ENCODE data around the gene SEC61B. TPM values are rescaled to one million over a fixed set of nuclear protein-coding genes. Genes with fewer than 3 reads are reported as not detected.

Gene SEC61B

DNA sequence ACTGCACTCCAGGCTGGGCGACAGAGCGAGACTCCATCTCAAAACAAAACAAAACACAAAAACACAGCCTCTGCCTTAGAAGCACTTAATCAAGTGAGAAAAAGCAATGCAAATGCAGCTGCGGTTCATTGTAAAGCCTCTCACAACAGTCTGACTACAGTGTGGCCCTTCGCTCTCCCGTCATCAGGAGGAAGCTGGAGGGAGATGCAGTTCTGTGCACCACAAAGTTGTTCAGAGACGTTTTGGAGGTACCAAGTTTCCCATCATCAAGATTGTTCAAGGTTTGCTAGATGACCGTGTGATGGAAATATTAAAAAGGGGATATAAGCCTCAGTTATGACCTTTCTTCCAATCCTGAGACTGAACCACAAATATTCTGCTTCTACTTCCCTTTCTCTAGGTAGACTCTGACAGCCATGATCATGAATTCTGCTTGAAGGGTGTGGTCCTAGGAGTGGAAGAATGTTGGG, 40.9 kb downstream of the SEC61B start:
- Histone ChIP-seq H3K27me3 (ENCODE audit: control insufficient read depth, insufficient read depth, low read length) (peaks cover 5% of the 10 kb centered on the region), H3K4me1 (ENCODE audit: control insufficient read depth, insufficient read depth, low read length) (peaks cover 13% of the 10 kb centered on the region), H3K4me3 (ENCODE audit: low read length) (no peak overlapping the region), H3K9me3 (replicated peaks; ENCODE audit: low read length) (no peaks in the 10 kb centered on the region), H3K36me3 (ENCODE audit: insufficient read depth, low read length) (no peaks in the 10 kb centered on the region), H3K9ac (ENCODE audit: low read depth, low read length) (no peak overlapping the region), H3K4me2 (ENCODE audit: low read length) (no peak overlapping the region)

DNA sequence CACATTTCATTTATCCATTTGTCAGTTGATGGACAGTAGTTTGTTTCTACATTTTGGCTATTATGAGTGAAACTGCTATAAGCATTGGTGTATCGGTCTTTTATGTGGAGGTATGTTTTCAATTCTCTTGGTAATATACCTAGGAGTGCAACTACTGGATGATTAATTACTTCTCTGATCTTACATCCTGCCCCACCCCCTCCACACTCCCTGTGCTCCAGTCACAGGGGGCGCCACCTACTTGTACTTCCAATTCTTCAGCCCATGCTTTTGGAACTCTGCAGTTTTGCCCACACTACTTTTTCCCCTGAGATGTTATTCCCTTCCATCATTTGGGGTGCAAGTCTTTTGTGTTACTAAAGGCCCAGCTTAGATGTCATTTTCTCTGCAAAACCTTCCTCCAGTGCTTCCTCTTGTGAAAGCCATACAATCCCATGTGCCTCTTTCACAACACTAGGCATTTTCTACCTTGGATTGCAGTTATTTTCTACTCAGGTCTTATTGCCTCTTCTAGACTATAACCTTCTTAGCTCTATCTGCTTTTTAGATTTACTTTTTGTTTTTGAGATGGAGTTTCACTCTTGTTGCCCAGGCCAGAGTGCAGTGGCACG, 42.1 kb downstream of the SEC61B start:
- peaks cover 12% of the 10 kb centered on the region for H3K4me1 ChIP-seq (ENCODE audit: control insufficient read depth, insufficient read depth, low read length)
- no peaks in the 10 kb centered on the region for H3K36me3 ChIP-seq (ENCODE audit: insufficient read depth, low read length)
- peaks cover 5% of the 10 kb centered on the region for H3K27me3 ChIP-seq (ENCODE audit: control insufficient read depth, insufficient read depth, low read length)
- no peaks in the 10 kb centered on the region for H3K9me3 ChIP-seq (replicated peaks; ENCODE audit: low read length)
- H3K4me3 ChIP-seq (ENCODE audit: low read length), result no peak overlapping the region
- H3K9ac ChIP-seq (ENCODE audit: low read depth, low read length), result no peak overlapping the region
- no peak overlapping the region for H3K4me2 ChIP-seq (ENCODE audit: low read length)

DNA sequence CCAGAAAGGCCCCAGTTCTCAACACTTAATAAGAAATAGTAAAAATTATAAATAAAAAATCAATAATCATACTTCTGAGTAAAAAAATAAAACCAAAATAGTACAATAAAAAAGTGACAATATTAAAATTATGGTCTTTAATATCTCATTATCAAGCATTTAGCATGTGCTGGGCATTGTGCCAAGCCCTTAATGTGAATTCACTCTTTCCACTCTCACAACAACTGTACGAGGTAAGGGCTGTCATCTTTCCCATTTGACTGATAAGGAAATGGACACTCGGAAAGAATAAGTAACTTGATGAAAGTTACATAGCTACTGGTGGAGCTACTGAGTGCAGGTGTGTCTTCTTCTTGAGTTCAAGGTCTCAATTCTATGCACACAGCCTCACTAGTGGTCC, 43.6 kb downstream of the SEC61B start:
- H3K36me3 ChIP-seq (ENCODE audit: insufficient read depth, low read length), result no peaks in the 10 kb centered on the region
- no peak overlapping the region for H3K4me2 ChIP-seq (ENCODE audit: low read length)
- no peaks in the 10 kb centered on the region for H3K9me3 ChIP-seq (replicated peaks; ENCODE audit: low read length)
- peaks cover 7% of the 10 kb centered on the region for H3K4me1 ChIP-seq (ENCODE audit: control insufficient read depth, insufficient read depth, low read length)
- no peak overlapping the region for H3K9ac ChIP-seq (ENCODE audit: low read depth, low read length)
- H3K4me3 ChIP-seq (ENCODE audit: low read length), result no peak overlapping the region
- H3K27me3 ChIP-seq (ENCODE audit: control insufficient read depth, insufficient read depth, low read length), result peaks cover 5% of the 10 kb centered on the region

DNA sequence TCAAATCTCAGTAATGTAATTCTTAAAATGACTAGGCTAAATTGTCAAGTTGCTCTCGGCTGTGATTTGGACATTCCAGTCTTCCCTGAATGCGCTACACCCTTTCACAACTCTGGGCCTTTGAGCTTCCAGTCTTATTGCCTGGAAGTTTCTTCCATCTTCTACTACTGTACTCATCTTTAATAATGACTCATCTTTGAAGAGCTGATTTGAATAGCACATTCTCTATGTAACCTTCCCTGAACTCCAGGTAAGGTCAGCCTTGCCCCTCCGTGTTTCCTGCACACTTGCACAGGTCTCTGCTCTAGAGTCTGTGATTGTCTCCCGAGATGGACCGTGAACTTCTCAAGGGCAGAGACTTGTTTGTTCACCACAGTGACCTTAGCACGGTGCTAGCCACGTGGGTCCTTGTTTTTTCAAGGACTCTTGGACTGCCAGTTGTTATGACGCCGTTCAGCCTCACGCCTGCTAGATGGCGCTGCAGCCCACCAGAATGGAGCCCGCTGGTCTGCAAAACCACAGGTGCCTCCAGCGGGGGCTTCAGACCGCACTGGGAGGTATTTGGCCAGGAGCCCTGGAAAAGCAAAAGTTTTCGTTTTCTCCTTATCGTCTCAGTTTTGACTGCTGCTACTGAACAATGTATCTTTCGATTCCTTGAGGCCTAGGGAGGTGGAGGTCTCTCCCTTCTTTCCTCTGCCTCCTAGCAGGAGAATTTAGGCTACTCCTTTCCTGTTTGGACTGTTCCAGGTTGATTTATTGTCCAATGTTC, 44.4 kb downstream of the SEC61B start:
- no peak overlapping the region for H3K9ac ChIP-seq (ENCODE audit: low read depth, low read length)

DNA sequence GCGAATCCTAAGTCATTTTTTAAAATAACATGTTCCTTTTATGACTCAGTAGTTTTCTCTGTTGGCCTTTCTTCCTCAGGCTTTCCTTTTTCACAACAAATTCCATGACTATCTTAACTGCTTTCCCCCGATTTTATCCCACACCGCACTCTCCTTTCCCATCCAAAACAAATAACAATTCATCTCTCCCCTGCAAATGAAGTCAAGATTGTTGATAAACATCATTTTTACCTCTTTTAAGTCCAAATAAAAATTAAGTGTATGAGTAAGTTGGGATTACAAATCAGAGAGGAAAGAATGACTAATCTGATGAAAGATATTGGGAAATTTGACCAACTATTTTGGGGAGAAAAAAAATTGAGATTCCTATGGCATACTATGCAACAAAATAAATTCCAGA, 47.3 kb downstream of the SEC61B start:
- H3K9me3 ChIP-seq (replicated peaks; ENCODE audit: low read length), result no peaks in the 10 kb centered on the region
- peaks cover 7% of the 10 kb centered on the region for H3K4me1 ChIP-seq (ENCODE audit: control insufficient read depth, insufficient read depth, low read length)
- H3K4me3 ChIP-seq (ENCODE audit: low read length), result no peak overlapping the region
- no peaks in the 10 kb centered on the region for H3K36me3 ChIP-seq (ENCODE audit: insufficient read depth, low read length)
- no peak overlapping the region for H3K9ac ChIP-seq (ENCODE audit: low read depth, low read length)
- no peaks in the 10 kb centered on the region for H3K27me3 ChIP-seq (ENCODE audit: control insufficient read depth, insufficient read depth, low read length)
- H3K4me2 ChIP-seq (ENCODE audit: low read length), result no peak overlapping the region

More for the DNA sequence above, 44.4 kb downstream of the SEC61B start:
- Histone ChIP-seq H3K4me2 (ENCODE audit: low read length) (peak overlapping the region; percentile 16), H3K4me3 (ENCODE audit: low read length) (no peak overlapping the region), H3K36me3 (ENCODE audit: insufficient read depth, low read length) (no peaks in the 10 kb centered on the region), H3K27me3 (ENCODE audit: control insufficient read depth, insufficient read depth, low read length) (peaks cover 5% of the 10 kb centered on the region), H3K9me3 (replicated peaks; ENCODE audit: low read length) (no peaks in the 10 kb centered on the region), H3K4me1 (ENCODE audit: control insufficient read depth, insufficient read depth, low read length) (peaks cover 7% of the 10 kb centered on the region)

DNA sequence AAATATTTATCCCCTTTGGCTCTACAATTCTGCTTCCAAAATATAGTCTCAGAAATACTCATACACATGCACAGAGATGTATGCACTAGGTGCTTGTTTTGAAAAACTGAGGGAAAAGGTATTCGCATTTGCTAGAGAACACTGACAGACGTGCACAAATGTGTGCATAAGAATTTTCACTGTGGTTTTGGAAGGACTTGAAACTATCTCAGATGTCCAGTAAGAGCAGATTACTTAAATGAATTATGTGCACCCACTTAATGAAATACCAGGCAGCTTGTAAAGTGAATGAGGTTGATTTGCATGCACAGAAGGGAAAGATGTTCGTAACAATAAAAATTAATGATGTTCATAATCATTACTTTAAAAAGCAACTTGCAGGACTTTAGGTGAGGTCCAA, 48.4 kb downstream of the SEC61B start:
- H3K27me3 ChIP-seq (ENCODE audit: control insufficient read depth, insufficient read depth, low read length), result no peaks in the 10 kb centered on the region
- peaks cover 7% of the 10 kb centered on the region for H3K4me1 ChIP-seq (ENCODE audit: control insufficient read depth, insufficient read depth, low read length)
- H3K36me3 ChIP-seq (ENCODE audit: insufficient read depth, low read length), result no peaks in the 10 kb centered on the region
- H3K4me3 ChIP-seq (ENCODE audit: low read length), result no peak overlapping the region
- no peak overlapping the region for H3K9ac ChIP-seq (ENCODE audit: low read depth, low read length)
- no peaks in the 10 kb centered on the region for H3K9me3 ChIP-seq (replicated peaks; ENCODE audit: low read length)
- no peak overlapping the region for H3K4me2 ChIP-seq (ENCODE audit: low read length)

DNA sequence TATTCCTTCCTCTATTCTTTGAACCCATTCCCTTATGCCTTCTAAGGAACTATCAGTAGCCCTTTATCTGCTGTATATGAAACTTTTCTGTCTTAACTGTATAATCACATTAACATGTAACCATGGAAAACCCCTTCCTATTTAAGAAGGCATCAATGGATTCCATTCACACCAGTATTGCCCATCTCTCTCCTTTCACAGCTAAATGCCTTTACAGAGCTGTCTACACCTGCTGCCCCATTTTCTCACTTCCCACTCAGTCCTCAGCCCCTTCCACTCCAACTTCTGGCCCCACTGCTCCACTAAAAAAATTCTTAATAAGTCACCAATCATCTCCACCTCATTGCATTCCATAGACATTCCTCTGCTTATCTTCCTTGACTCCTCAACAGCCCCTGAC, 50.8 kb downstream of the SEC61B start:
- no peaks in the 10 kb centered on the region for H3K27me3 ChIP-seq (ENCODE audit: control insufficient read depth, insufficient read depth, low read length)
- no peak overlapping the region for H3K4me3 ChIP-seq (ENCODE audit: low read length)
- H3K36me3 ChIP-seq (ENCODE audit: insufficient read depth, low read length), result no peaks in the 10 kb centered on the region
- peaks cover 4% of the 10 kb centered on the region for H3K4me1 ChIP-seq (ENCODE audit: control insufficient read depth, insufficient read depth, low read length)
- no peaks in the 10 kb centered on the region for H3K9me3 ChIP-seq (replicated peaks; ENCODE audit: low read length)
- no peak overlapping the region for H3K9ac ChIP-seq (ENCODE audit: low read depth, low read length)
- no peak overlapping the region for H3K4me2 ChIP-seq (ENCODE audit: low read length)

DNA sequence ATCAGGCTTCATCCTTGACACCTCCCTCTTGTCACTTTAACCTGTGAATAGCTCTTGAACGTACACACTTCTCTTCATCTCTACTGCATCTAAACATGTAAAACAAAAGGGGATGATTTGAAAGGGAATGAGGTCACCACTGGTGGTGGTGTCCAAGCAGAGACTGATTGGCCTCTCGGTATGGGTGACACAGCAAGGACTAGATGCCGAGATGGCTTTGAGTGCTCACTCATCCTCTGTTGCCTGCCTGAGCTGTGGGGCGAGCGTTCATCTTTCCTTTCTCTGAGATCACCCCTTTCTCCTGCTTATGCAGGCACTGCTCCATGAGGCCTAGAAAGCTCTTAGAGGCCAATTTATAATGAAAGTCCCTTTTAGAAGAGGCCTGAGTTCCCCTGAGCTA, 51.9 kb downstream of the SEC61B start:
- H3K4me1 ChIP-seq (ENCODE audit: control insufficient read depth, insufficient read depth, low read length), result peaks cover 4% of the 10 kb centered on the region
- no peaks in the 10 kb centered on the region for H3K9me3 ChIP-seq (replicated peaks; ENCODE audit: low read length)
- H3K9ac ChIP-seq (ENCODE audit: low read depth, low read length), result no peak overlapping the region
- no peak overlapping the region for H3K4me3 ChIP-seq (ENCODE audit: low read length)
- H3K4me2 ChIP-seq (ENCODE audit: low read length), result no peak overlapping the region
- no peaks in the 10 kb centered on the region for H3K27me3 ChIP-seq (ENCODE audit: control insufficient read depth, insufficient read depth, low read length)
- no peaks in the 10 kb centered on the region for H3K36me3 ChIP-seq (ENCODE audit: insufficient read depth, low read length)

DNA sequence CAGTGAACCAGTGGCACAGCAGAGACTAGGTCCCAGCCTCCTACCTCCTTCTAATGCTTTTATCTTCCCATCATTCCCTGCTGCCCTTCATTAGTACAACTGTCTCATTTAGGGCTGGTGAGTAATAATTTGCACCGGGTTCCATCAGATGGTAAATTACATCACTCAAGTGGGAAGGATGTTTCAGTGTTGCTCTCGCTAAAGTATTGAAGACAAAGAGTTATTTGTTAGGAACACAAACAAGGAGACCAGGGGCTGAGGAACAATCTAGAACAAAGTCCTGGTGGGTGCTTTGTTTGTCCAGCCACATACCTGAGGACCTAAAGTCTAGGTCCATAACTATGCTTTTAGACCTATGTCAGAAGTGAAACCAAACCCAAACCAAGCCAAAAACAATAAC, 52.4 kb downstream of the SEC61B start:
- Histone ChIP-seq H3K27me3 (ENCODE audit: control insufficient read depth, insufficient read depth, low read length) (no peaks in the 10 kb centered on the region), H3K9ac (ENCODE audit: low read depth, low read length) (no peak overlapping the region), H3K36me3 (ENCODE audit: insufficient read depth, low read length) (no peaks in the 10 kb centered on the region), H3K4me2 (ENCODE audit: low read length) (no peak overlapping the region), H3K4me1 (ENCODE audit: control insufficient read depth, insufficient read depth, low read length) (no peaks in the 10 kb centered on the region), H3K9me3 (replicated peaks; ENCODE audit: low read length) (no peaks in the 10 kb centered on the region), H3K4me3 (ENCODE audit: low read length) (no peak overlapping the region)

Small RNAs within 50 kb of the gene (small RNA-seq; reads per million reads assigned to genes)
- not detected for gene RN7SL794P
